ENCODE results near the gene STAP1. TPM values are rescaled to one million over a fixed set of nuclear protein-coding genes. Genes with fewer than 3 reads are reported as not detected.

Gene STAP1
- polyA plus RNA-seq, 1 donor (not counting 4 experiments of a cell fraction or from before 2014, with no cell fraction given), result not detected

DNA sequence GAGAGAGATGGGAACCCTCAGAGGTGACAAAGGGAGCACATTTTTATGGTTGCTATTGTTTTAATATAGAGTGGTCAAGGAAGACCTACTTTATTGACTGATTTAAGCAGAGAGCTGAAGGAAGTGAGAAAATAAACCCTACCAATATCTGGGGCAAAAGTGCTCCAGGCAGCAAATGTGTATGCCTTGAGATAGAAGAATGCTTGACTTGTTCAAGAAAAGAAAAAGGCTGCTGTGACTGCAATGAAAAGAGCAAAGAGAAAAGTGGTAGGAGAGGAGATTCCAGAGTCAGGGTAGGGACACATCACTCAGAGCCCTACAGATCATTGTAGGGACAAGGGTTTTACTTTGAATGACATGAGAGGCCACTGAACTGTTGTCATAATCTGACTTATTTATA, 26.0 kb downstream of the STAP1 start:
- H3K9me3 ChIP-seq (ENCODE audit: control insufficient read depth, low read depth, low read length), result no peaks in the 10 kb centered on the region

DNA sequence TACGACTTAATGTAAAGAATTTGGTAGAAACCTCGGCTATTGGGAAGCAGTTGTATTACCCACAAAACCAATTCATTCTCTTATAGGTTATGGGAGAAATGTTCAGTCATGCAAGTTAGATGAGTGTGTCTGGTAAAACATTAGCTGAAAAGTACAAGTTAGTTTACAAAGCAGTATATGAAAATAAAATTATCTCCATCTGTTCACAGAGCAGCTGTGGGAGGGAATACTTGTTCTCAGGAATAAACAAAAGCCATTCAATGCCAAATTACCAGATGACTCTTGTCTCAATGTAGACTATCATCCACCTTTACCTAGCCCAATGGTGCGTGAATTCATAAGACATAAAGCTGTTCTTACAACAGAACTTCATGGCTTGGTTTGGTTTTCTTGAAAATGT, 28.6 kb downstream of the STAP1 start:
- Histone ChIP-seq H3K9me3 (ENCODE audit: control insufficient read depth, low read depth, low read length) (no peaks in the 10 kb centered on the region), H2AFZ (ENCODE audit: control insufficient read depth, low read length) (no peak overlapping the region), H3K9ac (ENCODE audit: control insufficient read depth, extremely low read depth, insufficient read depth, low read length) (no peak overlapping the region), H3K36me3 (ENCODE audit: control insufficient read depth in 2 of 2, extremely low read depth in 1 of 2, insufficient read depth in 2 of 2, low read length in 2 of 2) (no peaks in the 10 kb centered on the region), H3K27ac (ENCODE audit: control insufficient read depth, insufficient read depth, low read length) (no peak overlapping the region), H3K4me2 (ENCODE audit: control insufficient read depth, extremely low read depth, insufficient read depth, low read depth, low read length) (no peak overlapping the region), H3K9me1 (ENCODE audit: control insufficient read depth, extremely low read depth, insufficient read depth, low read length) (no peaks in the 10 kb centered on the region), H3K4me3 (ENCODE audit: control insufficient read depth in 2 of 3, extremely low read depth in 1 of 3, insufficient read depth in 2 of 3, low read depth in 1 of 3, low read length in 3 of 3) (no peak overlapping the region), H4K20me1 (ENCODE audit: control insufficient read depth, extremely low read depth, insufficient read depth, low read length) (no peaks in the 10 kb centered on the region), H3K27me3 (ENCODE audit: control insufficient read depth, extremely low read depth, insufficient read depth, low read length) (no peaks in the 10 kb centered on the region), H3K4me1 (ENCODE audit: control insufficient read depth, extremely low read depth, insufficient read depth, low read length) (no peaks in the 10 kb centered on the region), H3K79me2 (ENCODE audit: control insufficient read depth, insufficient read depth, low read length) (no peaks in the 10 kb centered on the region)
- no peak for TF ChIP-seq EZH2 (IDR thresholded peaks at IDR 0.05; ENCODE audit: low read length)
- TF ChIP-seq, protein P1, sequence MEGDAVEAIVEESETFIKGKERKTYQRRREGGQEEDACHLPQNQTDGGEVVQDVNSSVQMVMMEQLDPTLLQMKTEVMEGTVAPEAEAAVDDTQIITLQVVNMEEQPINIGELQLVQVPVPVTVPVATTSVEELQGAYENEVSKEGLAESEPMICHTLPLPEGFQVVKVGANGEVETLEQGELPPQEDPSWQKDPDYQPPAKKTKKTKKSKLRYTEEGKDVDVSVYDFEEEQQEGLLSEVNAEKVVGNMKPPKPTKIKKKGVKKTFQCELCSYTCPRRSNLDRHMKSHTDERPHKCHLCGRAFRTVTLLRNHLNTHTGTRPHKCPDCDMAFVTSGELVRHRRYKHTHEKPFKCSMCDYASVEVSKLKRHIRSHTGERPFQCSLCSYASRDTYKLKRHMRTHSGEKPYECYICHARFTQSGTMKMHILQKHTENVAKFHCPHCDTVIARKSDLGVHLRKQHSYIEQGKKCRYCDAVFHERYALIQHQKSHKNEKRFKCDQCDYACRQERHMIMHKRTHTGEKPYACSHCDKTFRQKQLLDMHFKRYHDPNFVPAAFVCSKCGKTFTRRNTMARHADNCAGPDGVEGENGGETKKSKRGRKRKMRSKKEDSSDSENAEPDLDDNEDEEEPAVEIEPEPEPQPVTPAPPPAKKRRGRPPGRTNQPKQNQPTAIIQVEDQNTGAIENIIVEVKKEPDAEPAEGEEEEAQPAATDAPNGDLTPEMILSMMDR (optimal IDR thresholded peaks at IDR 0.05 in 1 of 3, IDR thresholded peaks at IDR 0.05 in 1 of 3, conservative IDR thresholded peaks at IDR 0.05 in 1 of 3; ENCODE audit: extremely low read depth in 1 of 3, insufficient read depth in 2 of 3, low read length in 3 of 3), result no peak
- DNase-seq (ENCODE audit: low read depth, low spot score) (no peak), FAIRE-seq (no peak)
- dilution Hi-C loops (cut with MboI; ENCODE audit: extremely low pct_ligation_motif_present, low sequenced_read_pairs), result no loop called here

More for the DNA sequence above, 26.0 kb downstream of the STAP1 start:
- Histone ChIP-seq H2AFZ (ENCODE audit: control insufficient read depth, low read length) (no peak overlapping the region), H3K9ac (ENCODE audit: control insufficient read depth, extremely low read depth, insufficient read depth, low read length) (no peak overlapping the region), H3K27me3 (ENCODE audit: control insufficient read depth, extremely low read depth, insufficient read depth, low read length) (no peaks in the 10 kb centered on the region), H4K20me1 (ENCODE audit: control insufficient read depth, extremely low read depth, insufficient read depth, low read length) (no peaks in the 10 kb centered on the region), H3K4me2 (ENCODE audit: control insufficient read depth, extremely low read depth, insufficient read depth, low read depth, low read length) (no peak overlapping the region), H3K9me1 (ENCODE audit: control insufficient read depth, extremely low read depth, insufficient read depth, low read length) (no peaks in the 10 kb centered on the region), H3K27ac (ENCODE audit: control insufficient read depth, insufficient read depth, low read length) (no peak overlapping the region), H3K36me3 (ENCODE audit: control insufficient read depth in 2 of 2, extremely low read depth in 1 of 2, insufficient read depth in 2 of 2, low read length in 2 of 2) (no peaks in the 10 kb centered on the region), H3K79me2 (ENCODE audit: control insufficient read depth, insufficient read depth, low read length) (no peaks in the 10 kb centered on the region), H3K4me3 (ENCODE audit: control insufficient read depth in 2 of 3, extremely low read depth in 1 of 3, insufficient read depth in 2 of 3, low read depth in 1 of 3, low read length in 3 of 3) (no peak overlapping the region), H3K4me1 (ENCODE audit: control insufficient read depth, extremely low read depth, insufficient read depth, low read length) (no peaks in the 10 kb centered on the region)
- no peak for FAIRE-seq
- TF ChIP-seq EZH2 (IDR thresholded peaks at IDR 0.05; ENCODE audit: low read length), result no peak
- TF ChIP-seq, protein P1 (optimal IDR thresholded peaks at IDR 0.05 in 1 of 3, IDR thresholded peaks at IDR 0.05 in 1 of 3, conservative IDR thresholded peaks at IDR 0.05 in 1 of 3; ENCODE audit: extremely low read depth in 1 of 3, insufficient read depth in 2 of 3, low read length in 3 of 3), result no peak
- dilution Hi-C loops (cut with MboI; ENCODE audit: extremely low pct_ligation_motif_present, low sequenced_read_pairs), result no loop called here
- no peak for DNase-seq (ENCODE audit: low read depth, low spot score)
